Neuronal stem cell (in vitro differentiated cells): Measurements from ENCODE around the gene SPPL2B. TPM values are rescaled to one million over a fixed set of nuclear protein-coding genes. Genes with fewer than 3 reads are reported as not detected.
"Not testable (repeated sequence)": the region's sequence is repeated elsewhere in the genome, so short reads cannot be mapped to it uniquely, and the experiment has no call there.

Source experiments
- DNase-seq: peaks from one replicate; pipeline ENCODE4 v3.0.0-alpha.2; 2013; ENCODE audit warnings: low spot score
- H2AFZ ChIP-seq: one replicate; pipeline ENCODE4 v1.6.1; 2013; ENCODE audit warnings: mild to moderate bottlenecking, low read length, inconsistent platforms
- H2AK5ac ChIP-seq: 2 replicates; pipeline ENCODE4 v1.6.1; 2013; ENCODE audit warnings: low read depth, mild to moderate bottlenecking, inconsistent platforms, low read length, moderate library complexity, mixed read lengths
- H2BK120ac ChIP-seq: 2 replicates; pipeline ENCODE4 v1.6.1; 2013; ENCODE audit warnings: low read depth, mild to moderate bottlenecking, inconsistent platforms, low read length, moderate library complexity, mixed read lengths
- H2BK12ac ChIP-seq: one replicate; pipeline ENCODE4 v1.6.1; 2013; ENCODE audit warnings: low read length, inconsistent platforms
- H2BK15ac ChIP-seq: 2 replicates; pipeline ENCODE4 v1.6.1; 2013; ENCODE audit warnings: mild to moderate bottlenecking, low read length, inconsistent platforms, mixed read lengths
- H2BK5ac ChIP-seq: one replicate; pipeline ENCODE4 v1.6.1; 2013; ENCODE audit warnings: inconsistent platforms, mild to moderate bottlenecking, low read length, moderate library complexity
- H3K14ac ChIP-seq: one replicate; pipeline ENCODE4 v1.6.1; 2013; ENCODE audit warnings: low read length, inconsistent platforms
- H3K18ac ChIP-seq: 2 replicates; pipeline ENCODE4 v1.6.1; 2013; ENCODE audit warnings: low read length, inconsistent platforms
- H3K23ac ChIP-seq: 2 replicates; pipeline ENCODE4 v1.6.1; 2013; ENCODE audit warnings: low read depth, mild to moderate bottlenecking, mixed read lengths, low read length, inconsistent platforms; ENCODE audit not compliant: poor library complexity
- H3K27ac ChIP-seq: replicated peaks from 3 replicates; pipeline ENCODE4 v1.5.1; 2013; ENCODE audit warnings: low read length, inconsistent platforms
- H3K27me3 ChIP-seq, 3 experiments: 2 replicates each; pipeline ENCODE4 v1.6.1; 2013; ENCODE audit warnings: low read length in 3 of 3, mild to moderate bottlenecking in 2 of 3, inconsistent platforms in 1 of 3, low read depth in 1 of 3, mixed read lengths in 1 of 3, moderate library complexity in 1 of 3; ENCODE audit not compliant: control insufficient read depth in 3 of 3, insufficient read depth in 3 of 3
- H3K36me3 ChIP-seq, 2 donors: replicated peaks in 1 of 2; 2 replicates each; pipeline ENCODE4 v1.6.1; 2013; ENCODE audit warnings: low read length in 2 of 2; ENCODE audit not compliant: control insufficient read depth in 2 of 2, insufficient read depth in 2 of 2
- H3K4ac ChIP-seq: 2 replicates; pipeline ENCODE4 v1.6.1; 2013; ENCODE audit warnings: inconsistent platforms, mild to moderate bottlenecking, low read length, moderate library complexity
- H3K4me1 ChIP-seq, 2 donors: 1 replicate in 1 of 2; 2 replicates in 1 of 2; pipeline ENCODE4 v1.6.1; 2013; ENCODE audit warnings: low read length in 2 of 2, low read depth in 1 of 2; ENCODE audit not compliant: control insufficient read depth in 2 of 2, insufficient read depth in 1 of 2
- H3K4me2 ChIP-seq: one replicate; pipeline ENCODE4 v1.6.1; 2013; ENCODE audit warnings: mild to moderate bottlenecking, low read length, inconsistent platforms; ENCODE audit not compliant: insufficient read depth, poor library complexity, severe bottlenecking
- H3K4me3 ChIP-seq, 2 donors: 2 replicates each; pipeline ENCODE4 v1.5.1; 2013; ENCODE audit warnings: low read length in 2 of 2, mild to moderate bottlenecking in 2 of 2, inconsistent platforms in 1 of 2, moderate library complexity in 1 of 2
- H3K79me1 ChIP-seq: one replicate; pipeline ENCODE4 v1.6.1; 2013; ENCODE audit warnings: low read depth, mild to moderate bottlenecking, inconsistent platforms, low read length, moderate library complexity
- H3K9ac ChIP-seq: one replicate; pipeline ENCODE4 v1.6.1; 2013; ENCODE audit warnings: mild to moderate bottlenecking, low read depth, low read length, inconsistent platforms; ENCODE audit not compliant: poor library complexity
- H3K9me3 ChIP-seq, 2 donors: replicated peaks in 1 of 2; 2 replicates each; pipeline versions ENCODE3 to v1.6.1; 2013; ENCODE audit warnings: low read length in 2 of 2, mild to moderate bottlenecking in 2 of 2, inconsistent platforms in 1 of 2, low read depth in 1 of 2, mixed read lengths in 1 of 2, moderate library complexity in 1 of 2; ENCODE audit not compliant: control insufficient read depth in 2 of 2, insufficient read depth in 1 of 2
- H4K8ac ChIP-seq: one replicate; pipeline ENCODE4 v1.6.1; 2013; ENCODE audit warnings: low read depth, mild to moderate bottlenecking, inconsistent platforms, low read length, moderate library complexity
- H4K91ac ChIP-seq: one replicate; pipeline ENCODE4 v1.6.1; 2013; ENCODE audit warnings: low read length, low read depth, mild to moderate bottlenecking, inconsistent platforms; ENCODE audit not compliant: poor library complexity
- WGBS, 2 donors: extraction: QIAGEN DNeasy Blood & Tissue Kit; methylation state at CpG; one replicate each; pipeline ENCODE4 v1.1.7; 2013; ENCODE audit warnings: missing lambda C conversion rate in 2 of 2, mixed read lengths in 1 of 2; ENCODE audit not compliant: insufficient read length in 2 of 2, insufficient replicate concordance in 1 of 2; ENCODE audit errors: extremely low coverage in 2 of 2; 5-methylcytosine and 5-hydroxymethylcytosine counted together
- polyA plus RNA-seq, 2 experiments: library from polyadenylated mRNA; stranded (reverse); fragments of 200-250 nt; gene quantifications; one replicate each; pipeline ENCODE4 v1.2.3, GENCODE V29; 2013

The SPPL2B gene, protein sequence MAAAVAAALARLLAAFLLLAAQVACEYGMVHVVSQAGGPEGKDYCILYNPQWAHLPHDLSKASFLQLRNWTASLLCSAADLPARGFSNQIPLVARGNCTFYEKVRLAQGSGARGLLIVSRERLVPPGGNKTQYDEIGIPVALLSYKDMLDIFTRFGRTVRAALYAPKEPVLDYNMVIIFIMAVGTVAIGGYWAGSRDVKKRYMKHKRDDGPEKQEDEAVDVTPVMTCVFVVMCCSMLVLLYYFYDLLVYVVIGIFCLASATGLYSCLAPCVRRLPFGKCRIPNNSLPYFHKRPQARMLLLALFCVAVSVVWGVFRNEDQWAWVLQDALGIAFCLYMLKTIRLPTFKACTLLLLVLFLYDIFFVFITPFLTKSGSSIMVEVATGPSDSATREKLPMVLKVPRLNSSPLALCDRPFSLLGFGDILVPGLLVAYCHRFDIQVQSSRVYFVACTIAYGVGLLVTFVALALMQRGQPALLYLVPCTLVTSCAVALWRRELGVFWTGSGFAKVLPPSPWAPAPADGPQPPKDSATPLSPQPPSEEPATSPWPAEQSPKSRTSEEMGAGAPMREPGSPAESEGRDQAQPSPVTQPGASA
- 32.8 TPM for polyA plus RNA-seq (2013, experiment 1 of 2)
- 31.5 TPM for polyA plus RNA-seq (2013, experiment 2 of 2)

DNA sequence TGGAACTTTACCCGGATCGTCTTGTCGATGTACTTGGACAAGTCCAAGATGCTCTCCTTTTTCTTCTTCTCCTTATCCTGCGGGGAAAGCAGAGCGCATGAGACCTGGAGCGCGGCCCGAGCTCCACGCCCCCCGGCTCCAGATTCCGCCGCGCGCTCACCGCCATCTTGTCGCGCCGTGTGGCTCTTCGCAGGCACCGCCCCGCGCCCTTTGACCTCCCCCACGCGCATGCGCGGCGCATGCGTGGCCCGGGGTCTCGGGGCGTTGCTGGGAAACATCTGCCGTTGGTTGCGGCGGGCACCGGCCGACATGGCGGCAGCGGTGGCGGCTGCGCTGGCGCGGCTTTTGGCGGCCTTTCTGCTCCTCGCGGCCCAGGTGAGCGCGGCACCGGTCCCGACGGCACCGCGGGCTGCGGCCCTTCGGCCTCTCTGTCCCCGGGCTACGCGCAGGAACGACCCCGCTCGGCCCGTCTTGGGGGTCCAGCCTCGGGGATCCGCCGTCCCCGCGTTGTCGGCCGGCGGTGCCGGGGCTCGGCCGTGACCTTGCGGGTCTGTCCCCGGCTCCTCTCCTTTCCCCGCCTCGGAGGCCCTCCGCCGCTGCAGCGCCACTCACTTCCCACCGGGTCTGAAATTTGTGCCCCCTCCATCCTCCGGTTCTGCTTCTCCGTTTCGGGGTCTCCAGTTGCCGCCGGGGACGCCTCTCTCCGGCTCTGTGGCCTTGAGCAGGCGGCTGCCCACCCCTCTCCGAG, at the start of gene SPPL2B, which contains the start of gene LSM7:
SPPL2B (plus strand) TSS at position 284 of the 748 bp plus-strand sequence; CDS start at position 310, 26 bp downstream.
LSM7 (minus strand) TSS at position 186 of the 748 bp plus-strand sequence; CDS start at position 166, 20 bp downstream.
- Histone ChIP-seq H3K4me1 (peaks cover 16 to 17% of the 10 kb centered on the region in 2 donors), H3K18ac (peak within 1 kb of the TSS; percentile 97), H2BK120ac (no peak within 1 kb of the TSS), H4K91ac (no peak within 1 kb of the TSS), H3K4me2 (peak within 1 kb of the TSS; percentile 83), H3K27ac (peak within 1 kb of the TSS; percentile 81), H2BK5ac (peak within 1 kb of the TSS; percentile 75), H3K14ac (peak within 1 kb of the TSS; percentile 89), H3K23ac (peak within 1 kb of the TSS; percentile 98), H2AK5ac (peak within 1 kb of the TSS; percentile 90), H3K79me1 (peaks cover 20% of the 10 kb centered on the region), H3K9me3 (no peaks in the 10 kb centered on the region), H2AFZ (peak within 1 kb of the TSS; percentile 86), H3K9ac (peak within 1 kb of the TSS; percentile 92), H3K4ac (no peak within 1 kb of the TSS), H2BK15ac (peak within 1 kb of the TSS; percentile 24), H3K4me3 (peak within 1 kb of the TSS; percentile 96 to 98), H3K27me3 (no peaks in the 10 kb centered on the region), H4K8ac (peak within 1 kb of the TSS; percentile 29), H3K36me3 (peaks cover 11 to 33% of the 10 kb centered on the region in 2 donors), H2BK12ac (peak within 1 kb of the TSS; percentile 73)
- WGBS, 2 donors: no CpG with 5 or more reads among the region's 89 CpGs
- DNase-seq: peak; percentile 89

- Histone ChIP-seq H3K18ac (no peak overlapping the region), H4K91ac (no peak overlapping the region), H2BK5ac (no peak overlapping the region), H3K79me1 (peaks cover 3% of the 10 kb centered on the region), H3K27me3 (peaks cover 0 to 18% (median 0%) of the 10 kb centered on the region in 3 experiments), H3K14ac (no peak overlapping the region), H2BK12ac (no peak overlapping the region), H3K9ac (no peak overlapping the region), H3K4me2 (no peak overlapping the region), H3K27ac (no peak overlapping the region), H3K4ac (no peak overlapping the region), H2AK5ac (no peak overlapping the region), H2AFZ (no peak overlapping the region), H3K23ac (peak overlapping the region; percentile 55), H2BK120ac (no peak overlapping the region), H4K8ac (no peak overlapping the region), H3K36me3 (no peaks in the 10 kb centered on the region), H3K4me3 (no peak overlapping the region), H3K4me1 (peaks cover 3 to 8% of the 10 kb centered on the region in 2 donors), H2BK15ac (no peak overlapping the region), H3K9me3 (no peaks in the 10 kb centered on the region)
- no peak for DNase-seq
- no CpG with 5 or more reads among the region's 26 CpGs for WGBS, 2 donors
These were observed 47.7 kb upstream of the SPPL2B start for GRCh38 chr19:2280633-2281264.

GRCh38 chr19:2281265-2282061, 47.0 kb upstream of the SPPL2B start:
- H2AFZ ChIP-seq: peak overlapping the region; percentile 84
- H3K36me3 ChIP-seq, H3K4ac ChIP-seq: not testable (repeated sequence)

More at GRCh38 chr19:2281265-2282061, 47.0 kb upstream of the SPPL2B start:
- peak overlapping the region in 1 of 2 donors; percentile 34 for H3K4me3 ChIP-seq
- H4K91ac ChIP-seq, H3K9ac ChIP-seq, H2BK12ac ChIP-seq, H3K9me3 ChIP-seq, H3K14ac ChIP-seq, H2BK120ac ChIP-seq, H2BK15ac ChIP-seq, H3K27ac ChIP-seq, H3K23ac ChIP-seq, DNase-seq, H4K8ac ChIP-seq, H3K79me1 ChIP-seq, H3K4me1 ChIP-seq: not testable (repeated sequence)
- H3K27me3 ChIP-seq: peaks cover 0 to 21% (median 0%) of the 10 kb centered on the region in 3 experiments
- H2AK5ac ChIP-seq: peak overlapping the region; percentile 76
- WGBS, 2 donors: no CpG with 5 or more reads among the region's 16 CpGs
- H3K4me2 ChIP-seq: peak overlapping the region; percentile 67
- peak overlapping the region; percentile 48 for H2BK5ac ChIP-seq
- peak overlapping the region; percentile 71 for H3K18ac ChIP-seq
